ENCODE measurements around the gene CACNA1C. TPM values are rescaled to one million over a fixed set of nuclear protein-coding genes. Genes with fewer than 3 reads are reported as not detected.

CACNA1C gene
- total and polyA plus RNA-seq, 2 of the 4 experiments (the other 2 are of a cell fraction) = 1.6 to 2.6 TPM

DNA sequence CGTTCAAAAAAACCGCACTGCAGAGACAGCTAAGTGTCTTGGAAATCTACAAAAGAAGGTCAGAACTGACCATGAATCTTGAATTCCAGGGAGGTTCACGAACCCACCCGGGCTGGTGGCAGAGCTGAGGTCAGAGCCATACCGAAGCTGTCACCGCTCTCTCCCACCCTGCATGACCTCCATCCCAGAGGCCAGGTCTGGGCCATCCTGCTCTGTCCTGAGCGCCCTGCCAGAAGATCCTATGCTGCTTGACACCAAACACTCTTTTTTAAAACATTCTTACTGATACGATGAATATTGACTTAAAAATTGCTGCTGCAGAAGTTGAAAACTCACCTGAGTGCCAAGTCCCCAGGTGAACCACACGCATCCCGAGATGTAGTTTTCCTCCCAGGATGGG lies 412.9 kb downstream of the CACNA1C start:
- no peak overlapping the region for H3K18ac ChIP-seq (ENCODE audit: low read depth, low read length)
- TF ChIP-seq RCOR1 (IDR thresholded peaks at IDR 0.05; ENCODE audit: insufficient replicate concordance, low read length) (no peak), BHLHE40 (IDR thresholded peaks at IDR 0.05; ENCODE audit: low read depth, low read length) (no peak), CHD1 (IDR thresholded peaks at IDR 0.05; ENCODE audit: low read depth, low read length) (no peak), MAZ (IDR thresholded peaks at IDR 0.05; ENCODE audit: borderline replicate concordance, low read depth, low read length) (no peak), SMC3 (IDR thresholded peaks at IDR 0.05; ENCODE audit: low read depth, low read length) (no peak), NFE2L2 (IDR thresholded peaks at IDR 0.05; ENCODE audit: low read depth, low read length) (no peak), RAD21 (IDR thresholded peaks at IDR 0.05; ENCODE audit: low read length) (no peak)
- TF ChIP-seq, protein P1, sequence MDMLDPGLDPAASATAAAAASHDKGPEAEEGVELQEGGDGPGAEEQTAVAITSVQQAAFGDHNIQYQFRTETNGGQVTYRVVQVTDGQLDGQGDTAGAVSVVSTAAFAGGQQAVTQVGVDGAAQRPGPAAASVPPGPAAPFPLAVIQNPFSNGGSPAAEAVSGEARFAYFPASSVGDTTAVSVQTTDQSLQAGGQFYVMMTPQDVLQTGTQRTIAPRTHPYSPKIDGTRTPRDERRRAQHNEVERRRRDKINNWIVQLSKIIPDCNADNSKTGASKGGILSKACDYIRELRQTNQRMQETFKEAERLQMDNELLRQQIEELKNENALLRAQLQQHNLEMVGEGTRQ (IDR thresholded peaks at IDR 0.05; ENCODE audit: low read depth, low read length) = no peak
- no peak overlapping the region for H2AK9ac ChIP-seq (replicated peaks; ENCODE audit: low read depth, low read length, poor library complexity)
- H3K36me3 ChIP-seq (ENCODE audit: control insufficient read depth, insufficient read depth, low read length) = peaks cover 13% of the 10 kb centered on the region
- H2BK120ac ChIP-seq (ENCODE audit: low read depth, low read length) = no peak overlapping the region
- no peak overlapping the region for H3K23ac ChIP-seq (ENCODE audit: low read depth, low read length)
- no peak overlapping the region for H4K8ac ChIP-seq (ENCODE audit: low read depth in 2 of 2, low read length in 2 of 2)
- H3K27me3 ChIP-seq (ENCODE audit: control insufficient read depth, insufficient read depth, low read length) = peaks cover 2% of the 10 kb centered on the region
- CTCF ChIA-PET = no interaction called here
- POLR2A ChIA-PET (ENCODE audit: unreplicated experiment) = no interaction called here
- no peak overlapping the region for H4K91ac ChIP-seq (ENCODE audit: insufficient read depth, low read depth, low read length)
- BruUV-seq (replicated peaks) = no TSS peak
- in situ Hi-C loops (cut with MboI; ENCODE audit: low sequenced_read_pairs) = no loop called here
- H3K27ac ChIP-seq (ENCODE audit: insufficient read depth, low read length) = no peak overlapping the region
- H2AFZ ChIP-seq (replicated peaks; ENCODE audit: low read length, poor library complexity) = no peak overlapping the region
- H3K79me1 ChIP-seq (ENCODE audit: low read depth in 1 of 2, low read length in 2 of 2) = no peaks in the 10 kb centered on the region
- 80% methylated on average over 7 of the region's 10 CpGs; no CpG with 5 or more reads in 1 of the 2 experiments for WGBS, 2 experiments (ENCODE audit: extremely low coverage in 2 of 2, insufficient read length in 1 of 2)
- intact Hi-C loops (cut with micrococcal nuclease) = no loop called here
- no peaks in the 10 kb centered on the region for H3K4me1 ChIP-seq (ENCODE audit: control insufficient read depth, insufficient read depth, low read length)
- no peak overlapping the region for H3K4me3 ChIP-seq (ENCODE audit: insufficient read depth, low read depth, low read length)
- no peaks in the 10 kb centered on the region; the same call in 1 of the 2 replicates for H4K20me1 ChIP-seq (ENCODE audit: insufficient read depth, low read length)
- no peak overlapping the region for H4K5ac ChIP-seq (ENCODE audit: low read depth, low read length)
- no peak overlapping the region for H2BK20ac ChIP-seq (ENCODE audit: low read depth, low read length)
- H3K14ac ChIP-seq (replicated peaks; ENCODE audit: low read depth, low read length) = no peak overlapping the region
- no peak overlapping the region for H2BK15ac ChIP-seq (ENCODE audit: low read depth, low read length)
- dilution Hi-C loops (cut with HindIII; ENCODE audit: low sequenced_read_pairs, unreplicated experiment) = no loop called here
- H3K4me2 ChIP-seq (ENCODE audit: low read depth, low read length) = no peak overlapping the region
- no peak for DNase-seq
- no peak overlapping the region for H3K4ac ChIP-seq (ENCODE audit: low read depth, low read length)
- H3K9me3 ChIP-seq (ENCODE audit: control insufficient read depth, insufficient read depth, low read length) = no peaks in the 10 kb centered on the region
- ATAC-seq (ENCODE audit: low read depth) = no peak
- H3K56ac ChIP-seq (ENCODE audit: extremely low read depth, insufficient read depth, low read length) = no peak overlapping the region
- H2BK5ac ChIP-seq (ENCODE audit: low read depth, low read length, poor library complexity, severe bottlenecking) = no peak overlapping the region
- no peak overlapping the region for H2AK5ac ChIP-seq (ENCODE audit: low read depth, low read length)
- no peaks in the 10 kb centered on the region for H3K9me1 ChIP-seq (ENCODE audit: insufficient read depth, low read length)
- H3K9ac ChIP-seq (ENCODE audit: low read depth, low read length) = no peak overlapping the region

All from IMR-90 (cell line).